Parathyroid adenoma (tissue), 2 donors: ENCODE measurements around the gene NEU4.

Experiments used
- H2AFZ ChIP-seq: fragments of 300-600 bp; sonication (generic); one replicate; pipeline ENCODE4 v1.7.0; 2017; ENCODE audit warnings: antibody characterized with exemption, mild to moderate bottlenecking
- H3K27ac ChIP-seq: fragments of 300-600 bp; sonication (generic); one replicate; pipeline ENCODE4 v1.7.0; 2017
- H3K27me3 ChIP-seq: fragments of 300-600 bp; sonication (generic); one replicate; pipeline ENCODE4 v1.7.0; 2017; ENCODE audit warnings: low read length; ENCODE audit not compliant: control insufficient read depth, insufficient read depth
- H3K36me3 ChIP-seq: fragments of 300-600 bp; sonication (generic); one replicate; pipeline ENCODE4 v1.7.0; 2017; ENCODE audit warnings: low read length; ENCODE audit not compliant: control insufficient read depth, insufficient read depth
- H3K4me1 ChIP-seq: fragments of 300-600 bp; sonication (generic); one replicate; pipeline ENCODE4 v1.7.0; 2017; ENCODE audit warnings: control low read depth
- H3K4me2 ChIP-seq: fragments of 300-600 bp; sonication (generic); one replicate; pipeline ENCODE4 v1.7.0; 2017; ENCODE audit warnings: low read length
- H3K4me3 ChIP-seq: fragments of 300-600 bp; sonication (generic); one replicate; pipeline ENCODE4 v1.7.0; 2017; ENCODE audit warnings: low read depth, low read length
- H3K79me2 ChIP-seq: fragments of 300-600 bp; sonication (generic); one replicate; pipeline ENCODE4 v1.7.0; 2017; ENCODE audit warnings: control low read depth
- H3K9ac ChIP-seq: fragments of 300-600 bp; sonication (generic); one replicate; pipeline ENCODE4 v1.7.0; 2017; ENCODE audit warnings: mild to moderate bottlenecking
- H3K9me3 ChIP-seq: fragments of 300-600 bp; sonication (generic); one replicate; pipeline ENCODE4 v1.7.0; 2017; ENCODE audit warnings: low read length; ENCODE audit not compliant: control insufficient read depth
- TF ChIP-seq, protein P1 (sequence below): fragments of 300-600 bp; sonication (generic); IDR thresholded peaks from one replicate; pipeline ENCODE4 v1.7.0; 2017; ENCODE audit warnings: antibody characterized with exemption, mild to moderate bottlenecking
- donor health status: primary hyperparathyroidism.

The NEU4 gene

DNA sequence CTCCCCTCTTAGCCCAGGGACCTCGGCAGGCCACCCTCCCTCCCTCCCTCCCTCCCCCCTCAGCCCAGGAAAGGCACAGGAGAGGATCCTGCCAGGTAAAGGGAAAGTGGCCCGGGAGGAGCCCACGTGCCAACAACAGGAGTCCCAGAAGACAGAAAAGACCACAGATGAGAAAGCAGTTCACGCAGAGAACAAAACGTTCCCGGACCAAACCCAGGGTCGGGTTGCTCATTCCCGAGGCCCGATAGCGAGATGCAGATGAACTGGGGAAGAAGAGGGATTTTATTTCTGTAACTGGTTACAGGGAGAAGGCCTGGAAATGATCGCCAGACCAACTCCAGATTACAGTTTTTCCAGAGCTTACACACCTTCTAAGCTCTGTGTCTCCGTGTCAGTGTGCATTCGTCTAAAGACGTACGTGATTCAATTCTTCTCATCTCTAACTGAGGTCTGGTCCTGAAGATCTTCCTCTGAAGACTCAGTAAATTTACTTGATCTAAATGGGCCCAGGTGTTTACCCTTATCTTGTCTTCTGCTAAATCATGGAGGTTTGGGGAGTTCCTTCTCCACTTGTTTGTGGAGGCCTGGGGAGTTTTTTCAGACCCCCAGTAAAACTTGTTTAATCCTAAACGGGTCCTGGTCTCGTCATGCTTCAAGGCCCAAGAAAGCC is 807 bp upstream of the NEU4 start:
- no peaks in the 10 kb centered on the region for H3K79me2 ChIP-seq
- no peaks in the 10 kb centered on the region for H3K36me3 ChIP-seq
- no peak overlapping the region for H3K9ac ChIP-seq
- no peak overlapping the region for H3K4me3 ChIP-seq
- TF ChIP-seq, protein P1, sequence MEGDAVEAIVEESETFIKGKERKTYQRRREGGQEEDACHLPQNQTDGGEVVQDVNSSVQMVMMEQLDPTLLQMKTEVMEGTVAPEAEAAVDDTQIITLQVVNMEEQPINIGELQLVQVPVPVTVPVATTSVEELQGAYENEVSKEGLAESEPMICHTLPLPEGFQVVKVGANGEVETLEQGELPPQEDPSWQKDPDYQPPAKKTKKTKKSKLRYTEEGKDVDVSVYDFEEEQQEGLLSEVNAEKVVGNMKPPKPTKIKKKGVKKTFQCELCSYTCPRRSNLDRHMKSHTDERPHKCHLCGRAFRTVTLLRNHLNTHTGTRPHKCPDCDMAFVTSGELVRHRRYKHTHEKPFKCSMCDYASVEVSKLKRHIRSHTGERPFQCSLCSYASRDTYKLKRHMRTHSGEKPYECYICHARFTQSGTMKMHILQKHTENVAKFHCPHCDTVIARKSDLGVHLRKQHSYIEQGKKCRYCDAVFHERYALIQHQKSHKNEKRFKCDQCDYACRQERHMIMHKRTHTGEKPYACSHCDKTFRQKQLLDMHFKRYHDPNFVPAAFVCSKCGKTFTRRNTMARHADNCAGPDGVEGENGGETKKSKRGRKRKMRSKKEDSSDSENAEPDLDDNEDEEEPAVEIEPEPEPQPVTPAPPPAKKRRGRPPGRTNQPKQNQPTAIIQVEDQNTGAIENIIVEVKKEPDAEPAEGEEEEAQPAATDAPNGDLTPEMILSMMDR, result no peak
- no peak overlapping the region for H3K4me2 ChIP-seq
- no peak overlapping the region for H3K27ac ChIP-seq
- H3K27me3 ChIP-seq, result no peaks in the 10 kb centered on the region
- H3K9me3 ChIP-seq, result no peaks in the 10 kb centered on the region
- H3K4me1 ChIP-seq, result peaks cover 2% of the 10 kb centered on the region
- H2AFZ ChIP-seq, result no peak overlapping the region

DNA sequence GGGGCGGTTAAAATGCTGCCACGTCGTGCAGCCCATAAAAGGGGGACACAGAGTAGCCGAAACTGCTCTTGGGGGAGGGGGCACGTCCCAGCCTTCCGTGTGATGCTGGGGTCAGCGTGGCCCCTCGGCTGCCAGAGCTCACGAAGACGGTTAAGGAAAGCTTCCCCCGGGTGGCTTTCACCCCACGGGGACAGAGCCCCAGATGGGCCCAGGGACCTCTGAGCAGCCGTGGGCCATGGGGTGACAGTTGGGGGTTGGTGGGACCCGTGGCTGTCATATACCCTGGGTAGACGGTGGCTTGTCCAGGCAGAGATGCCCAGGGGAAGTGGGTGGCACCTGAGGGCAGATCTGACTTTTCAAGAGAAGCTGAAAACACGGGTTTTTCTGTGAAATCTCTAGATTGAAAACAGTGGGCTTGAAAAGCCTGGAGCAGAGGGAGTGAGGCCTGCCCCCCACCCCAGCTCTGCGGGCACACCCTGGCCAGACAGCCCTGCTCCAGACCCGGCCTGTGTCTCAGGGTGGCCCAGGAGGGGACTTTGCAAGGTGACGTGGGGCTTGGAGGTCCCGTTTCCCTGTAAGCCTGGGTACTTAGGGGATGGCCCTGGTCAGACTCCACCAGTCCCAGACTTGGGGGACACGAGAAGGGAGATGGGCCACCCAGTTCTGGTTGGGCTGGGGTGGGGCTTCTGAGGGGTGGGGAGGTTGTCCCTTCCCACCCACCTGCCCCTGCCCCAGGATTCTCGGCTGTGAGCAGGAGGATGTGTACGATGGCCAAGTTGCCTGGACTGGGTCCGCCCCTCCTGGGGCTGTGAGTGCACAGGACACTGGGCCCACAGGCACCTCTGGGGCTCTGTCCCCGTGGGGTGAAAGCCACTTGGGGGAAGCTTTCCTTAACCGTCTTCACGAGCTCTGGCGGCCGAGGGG is 652 bp downstream of the NEU4 start:
- Histone ChIP-seq H3K9ac (no peak overlapping the region), H3K36me3 (no peaks in the 10 kb centered on the region), H3K9me3 (no peaks in the 10 kb centered on the region), H3K4me3 (no peak overlapping the region), H3K4me2 (no peak overlapping the region), H3K4me1 (peaks cover under 1% of the 10 kb centered on the region), H2AFZ (no peak overlapping the region), H3K27me3 (no peaks in the 10 kb centered on the region), H3K27ac (no peak overlapping the region), H3K79me2 (no peaks in the 10 kb centered on the region)
- TF ChIP-seq, protein P1, result no peak

DNA sequence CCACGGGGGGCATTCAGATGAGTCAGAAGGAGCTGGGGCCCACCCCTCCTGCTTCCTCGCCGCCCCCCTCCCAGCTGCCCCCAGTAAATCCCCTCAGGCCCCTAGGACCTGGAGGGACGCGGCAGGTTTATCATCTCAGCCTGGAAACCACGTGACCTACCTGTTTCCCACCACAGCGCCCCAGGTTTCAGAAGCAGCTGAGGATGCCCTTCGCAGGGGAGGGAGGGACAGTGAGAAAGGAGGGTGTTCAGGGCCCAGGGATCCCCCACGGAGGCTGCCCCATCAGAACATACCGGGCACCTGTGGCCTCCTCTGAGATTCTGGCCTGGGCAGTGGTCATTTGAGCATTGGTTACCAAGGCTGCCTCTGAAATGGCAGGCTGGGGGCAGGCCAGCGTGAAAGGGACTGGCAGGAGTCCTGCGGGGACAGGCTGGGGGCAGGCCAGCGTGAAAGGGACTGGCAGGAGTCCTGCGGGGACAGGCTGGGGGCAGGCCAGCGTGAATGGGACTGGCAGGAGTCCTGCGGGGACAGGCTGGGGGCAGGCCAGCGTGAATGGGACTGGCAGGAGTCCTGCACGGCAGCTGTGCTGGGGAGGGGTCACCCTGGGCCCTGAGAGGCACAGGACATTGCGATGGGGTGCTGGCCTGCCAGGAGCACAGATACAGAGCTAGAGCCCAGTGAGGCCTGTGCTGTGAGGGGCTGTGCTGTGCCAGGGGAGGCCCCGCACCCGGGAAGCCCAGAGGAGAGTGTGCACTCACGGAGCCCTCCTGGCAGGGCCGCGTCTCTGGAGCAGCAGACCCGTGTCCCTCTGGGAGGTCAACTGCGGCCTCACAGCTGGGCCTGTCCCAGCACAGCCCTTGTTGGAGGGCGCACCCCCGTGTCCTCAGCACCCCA is 1.6 kb downstream of the NEU4 start:
- H3K27ac ChIP-seq, result no peak overlapping the region
- H3K4me2 ChIP-seq, result no peak overlapping the region
- no peaks in the 10 kb centered on the region for H3K4me1 ChIP-seq
- H3K9ac ChIP-seq, result no peak overlapping the region
- no peak overlapping the region for H2AFZ ChIP-seq
- TF ChIP-seq, protein P1, result no peak
- H3K36me3 ChIP-seq, result no peaks in the 10 kb centered on the region
- no peaks in the 10 kb centered on the region for H3K79me2 ChIP-seq
- no peaks in the 10 kb centered on the region for H3K27me3 ChIP-seq
- no peaks in the 10 kb centered on the region for H3K9me3 ChIP-seq
- no peak overlapping the region for H3K4me3 ChIP-seq

DNA sequence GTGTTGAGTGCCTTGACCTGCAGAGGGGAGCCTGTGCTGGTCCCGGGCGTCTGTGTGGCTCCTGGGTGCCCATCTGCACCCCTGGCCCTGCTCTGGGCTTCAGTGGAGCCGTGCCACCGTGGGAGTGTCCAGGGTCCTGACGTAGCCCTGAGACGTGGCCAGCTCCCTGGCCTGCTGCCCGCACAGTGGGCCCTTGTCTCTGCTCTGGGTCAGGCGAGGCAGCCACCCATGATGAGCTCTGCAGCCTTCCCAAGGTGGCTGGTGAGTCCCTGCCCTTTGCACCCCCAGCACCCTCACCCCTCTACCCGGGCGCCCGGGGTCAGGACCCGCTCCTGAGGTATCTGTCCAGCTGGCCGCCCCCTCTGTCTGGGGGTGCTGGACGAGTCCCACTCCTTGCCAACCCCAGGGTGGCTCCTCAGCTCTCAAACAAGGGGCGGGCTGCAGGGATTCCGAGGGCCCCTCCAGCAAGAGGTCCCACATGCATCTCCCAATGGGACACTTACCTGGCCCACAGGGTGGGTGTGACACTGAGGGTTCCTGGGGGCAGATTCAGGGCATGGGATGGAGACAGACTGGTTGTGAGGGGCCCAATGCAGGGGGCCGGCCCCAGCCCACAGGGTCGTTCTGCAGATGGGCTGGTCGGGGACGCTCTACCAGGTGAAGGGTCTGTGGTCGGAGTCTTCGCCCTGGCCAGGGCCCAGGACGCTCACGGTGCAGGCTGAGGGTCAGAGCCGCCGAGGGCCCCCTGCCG is 2.4 kb downstream of the NEU4 start:
- H3K4me2 ChIP-seq, result no peak overlapping the region
- no peaks in the 10 kb centered on the region for H3K9me3 ChIP-seq
- no peak overlapping the region for H3K9ac ChIP-seq
- H3K79me2 ChIP-seq, result no peaks in the 10 kb centered on the region
- H3K4me1 ChIP-seq, result no peaks in the 10 kb centered on the region
- TF ChIP-seq, protein P1, result no peak
- H3K27ac ChIP-seq, result no peak overlapping the region
- no peaks in the 10 kb centered on the region for H3K36me3 ChIP-seq
- no peak overlapping the region for H2AFZ ChIP-seq
- no peak overlapping the region for H3K4me3 ChIP-seq
- H3K27me3 ChIP-seq, result no peaks in the 10 kb centered on the region
